Neural crest cell (in vitro differentiated cells): ENCODE results near the gene EMSY. TPM values are rescaled to one million over a fixed set of nuclear protein-coding genes. Genes with fewer than 3 reads are reported as not detected.

ENCODE experiments used
- DNase-seq: peaks from one replicate; pipeline ENCODE4 v3.0.0; 2021; ENCODE audit warnings: low read depth, mixed read lengths, low spot score
- H3K27ac Mint-ChIP-seq: one replicate; pipeline ENCODE4 v1.8.0; 2021; ENCODE audit warnings: mild to moderate bottlenecking, mixed read lengths; ENCODE audit not compliant: unreplicated experiment
- H3K27me3 Mint-ChIP-seq: 2 replicates; pipeline ENCODE4 v1.8.0; 2021; ENCODE audit warnings: low read depth, mild to moderate bottlenecking, mixed read lengths
- H3K36me3 Mint-ChIP-seq: 2 replicates; pipeline ENCODE4 v1.8.0; 2021; ENCODE audit warnings: low read depth, mild to moderate bottlenecking, mixed read lengths
- H3K4me1 Mint-ChIP-seq: 2 replicates; pipeline ENCODE4 v1.8.0; 2021; ENCODE audit warnings: mixed read lengths
- H3K4me3 Mint-ChIP-seq: one replicate; pipeline ENCODE4 v1.8.0; 2021; ENCODE audit warnings: mild to moderate bottlenecking, mixed read lengths
- H3K9me3 Mint-ChIP-seq: 2 replicates; pipeline ENCODE4 v1.8.0; 2021; ENCODE audit warnings: mixed read lengths
- CTCF ChIP-seq: fragments of 200-600 bp; sonication (generic); conservative IDR thresholded peaks from 2 replicates; pipeline ENCODE4 v1.5.0; 2021; ENCODE audit warnings: antibody characterized with exemption, mild to moderate bottlenecking
- total RNA-seq: library from RNA; stranded (reverse); gene quantifications from 2 replicates; pipeline ENCODE4 v1.2.1, GENCODE V29; 2021

EMSY gene
- total RNA-seq, 1 donor from 2014 or later: 40.1 TPM

GRCh38 chr11:76559346-76559745, 114.5 kb downstream of the EMSY start:
- no peaks in the 10 kb centered on the region for H3K36me3 Mint-ChIP-seq
- no peak for TF ChIP-seq CTCF

GRCh38 chr11:76560219-76560618, 115.4 kb downstream of the EMSY start:
- Mint-ChIP-seq H3K27me3 (no peaks in the 10 kb centered on the region), H3K4me3 (no peak overlapping the region), H3K36me3 (no peaks in the 10 kb centered on the region), H3K27ac (no peak overlapping the region), H3K4me1 (no peaks in the 10 kb centered on the region), H3K9me3 (no peaks in the 10 kb centered on the region)
- no peak for TF ChIP-seq CTCF
- no peak for DNase-seq

More at GRCh38 chr11:76559346-76559745, 114.5 kb downstream of the EMSY start:
- H3K4me1 Mint-ChIP-seq: no peaks in the 10 kb centered on the region
- no peaks in the 10 kb centered on the region for H3K9me3 Mint-ChIP-seq
- H3K4me3 Mint-ChIP-seq: no peak overlapping the region
- no peaks in the 10 kb centered on the region for H3K27me3 Mint-ChIP-seq
- no peak overlapping the region for H3K27ac Mint-ChIP-seq
- DNase-seq: no peak

GRCh38 chr11:76561245-76561644, 116.4 kb downstream of the EMSY start:
- Mint-ChIP-seq H3K27ac (no peak overlapping the region), H3K9me3 (no peaks in the 10 kb centered on the region), H3K36me3 (no peaks in the 10 kb centered on the region), H3K4me1 (no peaks in the 10 kb centered on the region), H3K27me3 (no peaks in the 10 kb centered on the region), H3K4me3 (no peak overlapping the region)
- TF ChIP-seq CTCF: no peak
- no peak for DNase-seq

DNA sequence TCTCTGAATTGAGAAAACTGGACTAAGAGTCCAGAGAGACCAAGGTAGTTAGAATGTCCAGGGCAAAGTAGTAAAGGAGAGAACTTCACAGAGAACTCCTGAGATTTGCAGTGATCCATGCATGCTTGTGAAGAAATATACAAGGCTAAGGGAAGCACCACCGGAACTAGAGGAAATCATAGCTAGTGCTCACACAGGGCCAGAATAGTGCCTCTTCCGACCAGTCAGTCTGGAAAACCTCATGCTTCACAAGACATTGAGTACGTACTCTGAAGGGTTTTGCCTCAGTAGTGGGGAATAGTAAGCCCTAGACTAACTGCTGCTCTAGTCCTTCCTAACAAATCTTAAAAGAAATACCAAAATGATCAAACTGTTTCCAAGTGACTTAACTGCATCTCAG, 117.7 kb downstream of the EMSY start:
- H3K4me3 Mint-ChIP-seq: no peak overlapping the region
- TF ChIP-seq CTCF: no peak
- H3K36me3 Mint-ChIP-seq: no peaks in the 10 kb centered on the region
- no peak for DNase-seq
- H3K9me3 Mint-ChIP-seq: no peaks in the 10 kb centered on the region
- no peak overlapping the region for H3K27ac Mint-ChIP-seq
- H3K27me3 Mint-ChIP-seq: no peaks in the 10 kb centered on the region
- no peaks in the 10 kb centered on the region for H3K4me1 Mint-ChIP-seq

- no peak for DNase-seq
- H3K36me3 Mint-ChIP-seq: no peaks in the 10 kb centered on the region
These were observed 119.5 kb downstream of the EMSY start for GRCh38 chr11:76564364-76564763.

More at GRCh38 chr11:76564364-76564763, 119.5 kb downstream of the EMSY start:
- no peak for TF ChIP-seq CTCF
- Mint-ChIP-seq H3K9me3 (peaks cover 5% of the 10 kb centered on the region), H3K27me3 (no peaks in the 10 kb centered on the region), H3K4me1 (no peaks in the 10 kb centered on the region), H3K27ac (no peak overlapping the region), H3K4me3 (no peak overlapping the region)
